HL-60 (cell line): ENCODE measurements around the gene SRRD.

ENCODE experiments used
- DNase-seq, 2 experiments: peaks; one replicate each; pipeline ENCODE4 v3.0.0-alpha.2; 2010 to 2020; ENCODE audit warnings: low read depth in 1 of 2, low spot score in 1 of 2
- H3K27ac ChIP-seq: fragments of 250-450 bp; sonication (Bioruptor Pico); replicated peaks from 2 replicates; pipeline ENCODE4 v1.5.1; 2020; ENCODE audit warnings: mild to moderate bottlenecking, moderate library complexity
- H3K27me3 ChIP-seq: fragments of 250-450 bp; sonication (Bioruptor Pico); 2 replicates; pipeline ENCODE4 v1.5.1; 2021; ENCODE audit warnings: mild to moderate bottlenecking, moderate library complexity; ENCODE audit not compliant: insufficient read depth, poor library complexity, severe bottlenecking
- H3K4me3 ChIP-seq: replicated peaks from 2 replicates; pipeline ENCODE4 v1.5.1; 2011; ENCODE audit warnings: mild to moderate bottlenecking, control low read depth, low read length; ENCODE audit not compliant: insufficient read depth
- CTCF ChIP-seq: IDR thresholded peaks from one replicate; pipeline ENCODE4 v1.5.1; 2011; ENCODE audit warnings: low read length, control low read depth, inconsistent platforms; ENCODE audit not compliant: insufficient read depth
- GABPA ChIP-seq: IDR thresholded peaks from 2 replicates; pipeline ENCODE4 v1.6.1; 2012; ENCODE audit warnings: low read depth
- POLR2AphosphoS5 ChIP-seq: IDR thresholded peaks from 2 replicates; pipeline ENCODE4 v1.6.1; 2012; ENCODE audit warnings: low read depth
- REST ChIP-seq: IDR thresholded peaks from 2 replicates; pipeline ENCODE4 v1.6.1; 2012; ENCODE audit warnings: low read depth; ENCODE audit not compliant: insufficient replicate concordance
- SPI1 ChIP-seq: IDR thresholded peaks from 2 replicates; pipeline ENCODE4 v1.6.1; 2012; ENCODE audit warnings: low read depth, mild to moderate bottlenecking, borderline replicate concordance

SRRD gene

GRCh38 chr22:26448941-26449340 lies 34.7 kb upstream of the SRRD start:
- Histone ChIP-seq H3K4me3 (no peak overlapping the region), H3K27me3 (no peaks in the 10 kb centered on the region), H3K27ac (no peak overlapping the region)
- no peak for TF ChIP-seq POLR2AphosphoS5
- no peak for TF ChIP-seq CTCF
- TF ChIP-seq REST = no peak
- TF ChIP-seq GABPA = no peak
- TF ChIP-seq SPI1 = no peak
- DNase-seq = no peak

- Histone ChIP-seq H3K27ac (no peak overlapping the region), H3K4me3 (no peak overlapping the region), H3K27me3 (no peaks in the 10 kb centered on the region)
- no peak for DNase-seq
- TF ChIP-seq CTCF (no peak), GABPA (no peak), REST (no peak), SPI1 (no peak), POLR2AphosphoS5 (no peak)
Observed at GRCh38 chr22:26450453-26451185, 33.1 kb upstream of the SRRD start.

- no peak overlapping the region for H3K4me3 ChIP-seq
- no peak for DNase-seq
- TF ChIP-seq REST (no peak), GABPA (no peak), CTCF (no peak), POLR2AphosphoS5 (no peak), SPI1 (no peak)
- H3K27ac ChIP-seq = no peak overlapping the region
- no peaks in the 10 kb centered on the region for H3K27me3 ChIP-seq
Observed at GRCh38 chr22:26452236-26453016, 31.3 kb upstream of the SRRD start.
